Kidney (tissue), 14 donors: ENCODE data around the gene STMN1. TPM values are rescaled to one million over a fixed set of nuclear protein-coding genes. Genes with fewer than 3 reads are reported as not detected.
A peak's percentile ranks its signal among the peaks of the same experiment; 100 is the strongest.

Experiments used
- DNase-seq, 5 donors: peaks; one replicate each; pipeline ENCODE4 v3.0.0-alpha.2; 2013 to 2020
- FAIRE-seq: peaks from 2 replicates; lab custom pipeline; 2012; peaks lifted over from hg19 to GRCh38; lab: Jason Lieb, UNC
- H3K27ac ChIP-seq, 2 donors: one replicate each; pipeline ENCODE4 v1.7.0; 2013; ENCODE audit warnings: low read depth in 2 of 2, low read length in 2 of 2, inconsistent platforms in 1 of 2
- H3K27me3 ChIP-seq: one replicate; pipeline ENCODE4 v1.7.1; 2013; ENCODE audit warnings: low read length, inconsistent platforms; ENCODE audit not compliant: control insufficient read depth, insufficient read depth
- H3K36me3 ChIP-seq, 3 donors: one replicate each; pipeline versions ENCODE4 v1.7.0 to v1.7.1; 2013; ENCODE audit warnings: low read length in 3 of 3, control low read depth in 1 of 3, inconsistent platforms in 1 of 3; ENCODE audit not compliant: insufficient read depth in 3 of 3, control insufficient read depth in 2 of 3
- H3K4me1 ChIP-seq, 3 donors: one replicate each; pipeline versions ENCODE4 v1.7.0 to v1.7.1; 2013; ENCODE audit warnings: low read length in 3 of 3, inconsistent platforms in 1 of 3, low read depth in 1 of 3; ENCODE audit not compliant: control insufficient read depth in 2 of 3, insufficient read depth in 2 of 3
- H3K4me3 ChIP-seq, 3 donors: one replicate each; pipeline versions ENCODE4 v1.7.0 to v1.8.1; 2013; ENCODE audit warnings: low read length in 3 of 3, control low read depth in 1 of 3, inconsistent platforms in 1 of 3
- H3K9ac ChIP-seq, 3 donors: one replicate each; pipeline versions ENCODE4 v1.7.0 to v1.7.1; 2013; ENCODE audit warnings: low read length in 3 of 3, control low read depth in 1 of 3, inconsistent platforms in 1 of 3
- H3K9me3 ChIP-seq, 3 donors: one replicate each; pipeline versions ENCODE4 v1.7.0 to v1.7.1; 2013; ENCODE audit warnings: low read length in 3 of 3, control low read depth in 1 of 3, inconsistent platforms in 1 of 3; ENCODE audit not compliant: control insufficient read depth in 2 of 3, insufficient read depth in 1 of 3
- intact Hi-C: fragments of 100-400 bp; cut with DNase I; formaldehyde crosslinking; loops from one replicate; pipeline ENCODE4 v1.11.1; 2022
- polyA plus RNA-seq: library from polyadenylated mRNA; stranded (reverse); fragments of 350-450 nt; fragmentation: Illumina TruSeq; extraction: RNeasy Lipid Tissue Mini Kit (QIAGEN cat#74804); gene quantifications from one replicate; pipeline ENCODE4 v1.2.3, GENCODE V29; 2014; ENCODE audit warnings: low read depth, low replicate concordance; ENCODE audit not compliant: insufficient read depth
- total RNA-seq: library from RNA; stranded (reverse); fragmentation: NEBNext Ultra II Directional; extraction: Animal tissue kit (Norgen Biotek cat#: 25700); gene quantifications from one replicate; pipeline ENCODE4 v1.2.1, GENCODE V29; 2021
- TF ChIP-seq, protein P1 (sequence below): IDR thresholded peaks from 3 replicates; pipeline ENCODE4 v1.5.1; 2012; ENCODE audit warnings: mild to moderate bottlenecking, moderate library complexity, borderline replicate concordance; ENCODE audit not compliant: insufficient read depth; ENCODE audit errors: extremely low read depth
- donor health status: control.
- donor health status: control.
- donor health status: control.
- donor health status: control.
- donor health status: control.
- donor health status: DM: yes; HTN: yes; CAD: no.
- donor health status: Normal renal cell carcinoma (clear cell type).

The STMN1 gene
- total and polyA plus RNA-seq, 2 donors from 2014 or later = 50.4 to 101 TPM

DNA sequence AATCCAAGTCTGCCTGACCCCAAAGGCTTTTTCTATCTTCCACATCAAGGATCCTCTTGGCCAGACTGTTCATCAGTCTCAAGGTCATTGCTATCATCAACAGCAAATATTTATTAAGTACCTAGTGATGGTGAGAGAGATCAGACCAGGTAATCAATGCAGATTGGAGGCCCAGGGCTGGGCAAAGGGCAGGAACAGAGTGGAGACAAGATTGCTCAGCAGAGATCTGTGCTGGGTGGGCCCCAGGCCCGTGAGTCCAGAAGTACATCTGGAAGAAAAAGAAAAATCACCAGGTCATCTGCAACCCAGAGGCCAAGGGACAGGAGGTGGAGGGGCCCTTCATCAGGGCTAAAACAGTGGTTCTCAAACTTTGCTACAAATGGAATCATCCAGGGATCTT lies 20.6 kb downstream of the STMN1 start:
- Histone ChIP-seq H3K36me3 (no peaks in the 10 kb centered on the region), H3K27ac (no peak overlapping the region), H3K9ac (no peak overlapping the region), H3K4me1 (peaks cover 0 to 7% (median 6%) of the 10 kb centered on the region in 3 donors), H3K9me3 (no peaks in the 10 kb centered on the region), H3K27me3 (no peaks in the 10 kb centered on the region), H3K4me3 (no peak overlapping the region)
- intact Hi-C loops = no loop called here
- no peak for DNase-seq
- TF ChIP-seq, protein P1, sequence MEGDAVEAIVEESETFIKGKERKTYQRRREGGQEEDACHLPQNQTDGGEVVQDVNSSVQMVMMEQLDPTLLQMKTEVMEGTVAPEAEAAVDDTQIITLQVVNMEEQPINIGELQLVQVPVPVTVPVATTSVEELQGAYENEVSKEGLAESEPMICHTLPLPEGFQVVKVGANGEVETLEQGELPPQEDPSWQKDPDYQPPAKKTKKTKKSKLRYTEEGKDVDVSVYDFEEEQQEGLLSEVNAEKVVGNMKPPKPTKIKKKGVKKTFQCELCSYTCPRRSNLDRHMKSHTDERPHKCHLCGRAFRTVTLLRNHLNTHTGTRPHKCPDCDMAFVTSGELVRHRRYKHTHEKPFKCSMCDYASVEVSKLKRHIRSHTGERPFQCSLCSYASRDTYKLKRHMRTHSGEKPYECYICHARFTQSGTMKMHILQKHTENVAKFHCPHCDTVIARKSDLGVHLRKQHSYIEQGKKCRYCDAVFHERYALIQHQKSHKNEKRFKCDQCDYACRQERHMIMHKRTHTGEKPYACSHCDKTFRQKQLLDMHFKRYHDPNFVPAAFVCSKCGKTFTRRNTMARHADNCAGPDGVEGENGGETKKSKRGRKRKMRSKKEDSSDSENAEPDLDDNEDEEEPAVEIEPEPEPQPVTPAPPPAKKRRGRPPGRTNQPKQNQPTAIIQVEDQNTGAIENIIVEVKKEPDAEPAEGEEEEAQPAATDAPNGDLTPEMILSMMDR = no peak
- FAIRE-seq = no peak

DNA sequence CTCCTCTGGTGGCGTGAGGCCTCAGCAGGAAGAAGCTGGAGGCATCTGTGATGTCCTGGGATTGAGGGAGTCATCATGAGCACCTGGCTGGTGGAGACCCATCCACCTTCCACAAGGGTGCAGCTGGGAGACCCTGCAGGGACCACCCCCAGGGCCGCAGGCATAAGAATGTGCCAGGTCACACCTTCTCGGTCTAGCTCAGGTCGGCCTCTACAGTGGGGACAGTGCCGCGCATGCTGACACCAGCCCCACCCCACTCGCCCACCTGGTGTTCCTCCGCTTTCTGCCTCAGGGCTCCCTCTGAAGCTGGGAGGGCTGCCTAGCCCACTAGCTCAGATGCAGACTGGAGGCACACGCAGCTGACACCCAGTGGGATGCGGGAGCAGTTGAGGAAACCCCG lies 25.0 kb downstream of the STMN1 start:
- DNase-seq = no peak
- H3K4me3 ChIP-seq = no peak overlapping the region
- FAIRE-seq = no peak
- no peaks in the 10 kb centered on the region for H3K27me3 ChIP-seq
- H3K4me1 ChIP-seq = peaks cover 0 to 5% (median 0%) of the 10 kb centered on the region in 3 donors
- no peaks in the 10 kb centered on the region for H3K9me3 ChIP-seq
- H3K27ac ChIP-seq = no peak overlapping the region
- TF ChIP-seq, protein P1 = no peak
- no peaks in the 10 kb centered on the region for H3K36me3 ChIP-seq
- intact Hi-C loops = no loop called here
- no peak overlapping the region for H3K9ac ChIP-seq

DNA sequence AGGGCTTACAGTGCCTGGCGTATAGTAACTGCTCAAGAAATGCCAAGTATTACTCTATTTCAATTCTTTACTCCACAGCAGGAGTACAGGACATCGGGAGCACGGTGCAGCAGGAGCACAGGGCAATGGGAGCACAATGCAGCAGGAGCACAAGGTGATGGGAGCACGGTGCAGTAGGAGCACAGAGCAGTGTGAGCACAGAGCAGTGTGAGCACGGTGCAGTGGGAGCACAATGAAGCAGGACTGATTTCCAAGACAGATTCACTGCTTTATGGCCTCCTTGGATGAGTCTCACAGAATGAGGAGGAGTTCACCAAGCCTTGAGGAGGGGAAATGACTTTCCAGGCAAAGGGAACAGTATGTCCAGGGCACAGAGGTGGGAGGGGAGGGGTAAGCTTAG lies 25.7 kb downstream of the STMN1 start:
- TF ChIP-seq, protein P1 = no peak
- no peak for FAIRE-seq
- Histone ChIP-seq H3K27ac (no peak overlapping the region), H3K9ac (no peak overlapping the region), H3K27me3 (no peaks in the 10 kb centered on the region), H3K36me3 (no peaks in the 10 kb centered on the region), H3K9me3 (no peaks in the 10 kb centered on the region), H3K4me3 (no peak overlapping the region), H3K4me1 (peaks cover 0 to 9% (median 0%) of the 10 kb centered on the region in 3 donors)
- intact Hi-C loops = no loop called here
- no peak for DNase-seq

DNA sequence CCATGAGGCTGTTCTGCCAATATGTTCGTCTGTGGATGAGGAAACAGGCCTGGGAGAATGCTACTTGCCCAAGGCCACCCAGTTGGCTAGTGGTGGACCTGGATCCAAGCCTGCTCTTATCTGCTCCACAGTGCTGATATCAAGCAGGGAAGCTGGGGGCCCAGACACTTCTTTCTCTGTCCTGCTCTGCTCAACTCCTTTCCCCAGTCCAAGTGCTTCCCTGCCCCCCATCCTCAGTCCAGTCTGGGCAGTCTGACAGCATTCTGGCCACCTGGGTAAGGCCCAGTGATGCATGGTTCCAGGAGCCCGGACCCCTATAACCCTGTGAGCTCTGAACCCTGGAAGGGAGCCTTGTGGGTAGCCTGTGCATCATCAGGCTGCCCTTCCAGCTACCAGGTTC lies 26.5 kb downstream of the STMN1 start:
- intact Hi-C loops = no loop called here
- H3K27ac ChIP-seq = no peak overlapping the region
- DNase-seq = peak in 2 of 5 donors; percentile 20 to 37

More for the DNA sequence above, 26.5 kb downstream of the STMN1 start:
- H3K9me3 ChIP-seq = no peaks in the 10 kb centered on the region
- H3K4me1 ChIP-seq = peaks cover 0 to 13% (median 0%) of the 10 kb centered on the region in 3 donors
- TF ChIP-seq, protein P1 = no peak
- H3K27me3 ChIP-seq = no peaks in the 10 kb centered on the region
- H3K9ac ChIP-seq = no peak overlapping the region
- FAIRE-seq = no peak
- no peak overlapping the region for H3K4me3 ChIP-seq
- no peaks in the 10 kb centered on the region for H3K36me3 ChIP-seq
